Bronchial epithelial cell (primary cell): ENCODE data around the gene OR6B3. TPM values are rescaled to one million over a fixed set of nuclear protein-coding genes. Genes with fewer than 3 reads are reported as not detected.

Experiments
- DNase-seq: peaks from one replicate; pipeline ENCODE4 v3.0.0-alpha.2; 2010; ENCODE audit warnings: low read depth
- FAIRE-seq: peaks from 2 replicates; lab custom pipeline; 2011; peaks lifted over from hg19 to GRCh38; lab: Jason Lieb, UNC
- H3K27me3 ChIP-seq: 2 replicates; pipeline ENCODE4 v1.5.1; 2011; ENCODE audit warnings: low read length; ENCODE audit not compliant: control insufficient read depth, insufficient read depth
- H3K36me3 ChIP-seq: 2 replicates; pipeline ENCODE4 v1.5.1; 2011; ENCODE audit warnings: low read length; ENCODE audit not compliant: control insufficient read depth, insufficient read depth
- H3K4me3 ChIP-seq: 2 replicates; pipeline ENCODE4 v1.5.1; 2011; ENCODE audit warnings: mild to moderate bottlenecking, low read depth, low read length, control low read depth
- CTCF ChIP-seq: IDR thresholded peaks from 2 replicates; pipeline ENCODE4 v1.5.1; 2011; ENCODE audit warnings: mild to moderate bottlenecking, moderate library complexity, low read length, control low read depth, inconsistent platforms; ENCODE audit not compliant: insufficient read depth, severe bottlenecking
- total RNA-seq: library from RNA; depleted of rRNA; stranded (reverse); fragments of >200 nt; gene quantifications from 2 replicates; pipeline ENCODE4 v1.2.1, GENCODE V29; 2014

The OR6B3 gene
- total RNA-seq, 1 donor from 2014 or later: not detected

GRCh38 chr2:240078631-240079030, 25.3 kb upstream of the OR6B3 start:
- Histone ChIP-seq H3K4me3 (no peak overlapping the region), H3K36me3 (no peaks in the 10 kb centered on the region), H3K27me3 (no peaks in the 10 kb centered on the region)
- FAIRE-seq: no peak
- TF ChIP-seq CTCF: no peak
- DNase-seq: no peak

- no peaks in the 10 kb centered on the region for H3K27me3 ChIP-seq
- no peak for FAIRE-seq
- DNase-seq: no peak
- H3K36me3 ChIP-seq: no peaks in the 10 kb centered on the region
- TF ChIP-seq CTCF: no peak
- H3K4me3 ChIP-seq: no peak overlapping the region
Measured at GRCh38 chr2:240077442-240077841, 24.1 kb upstream of the OR6B3 start.

- FAIRE-seq: no peak
- TF ChIP-seq CTCF: no peak
- H3K27me3 ChIP-seq: no peaks in the 10 kb centered on the region
- DNase-seq: no peak
- no peak overlapping the region for H3K4me3 ChIP-seq
- H3K36me3 ChIP-seq: no peaks in the 10 kb centered on the region
Measured at GRCh38 chr2:240074545-240074944, 21.2 kb upstream of the OR6B3 start.

GRCh38 chr2:240070907-240071306, 17.6 kb upstream of the OR6B3 start:
- no peak for FAIRE-seq
- Histone ChIP-seq H3K4me3 (no peak overlapping the region), H3K36me3 (no peaks in the 10 kb centered on the region), H3K27me3 (no peaks in the 10 kb centered on the region)
- no peak for DNase-seq
- no peak for TF ChIP-seq CTCF

- FAIRE-seq (no peak), DNase-seq (peak; percentile 67)
- no peaks in the 10 kb centered on the region for H3K27me3 ChIP-seq
- no peaks in the 10 kb centered on the region for H3K36me3 ChIP-seq
- H3K4me3 ChIP-seq: no peak overlapping the region
- TF ChIP-seq CTCF: no peak
Measured at GRCh38 chr2:240069829-240070228, 16.5 kb upstream of the OR6B3 start.

- no peak for TF ChIP-seq CTCF
- H3K27me3 ChIP-seq: no peaks in the 10 kb centered on the region
- H3K36me3 ChIP-seq: no peaks in the 10 kb centered on the region
- H3K4me3 ChIP-seq: no peak overlapping the region
- DNase-seq: no peak
- no peak for FAIRE-seq
Measured at GRCh38 chr2:240068193-240068592, 14.9 kb upstream of the OR6B3 start.
